Measurements from ENCODE around the gene CLEC2L.

- TF ChIP-seq CTCF (conservative IDR thresholded peaks at IDR 0.05; ENCODE audit: low read depth in 2 of 2) (no peak), EZH2phosphoT487 (IDR thresholded peaks at IDR 0.05; ENCODE audit: unreplicated experiment) (no peak), EZH2 (IDR thresholded peaks at IDR 0.05; ENCODE audit: low read depth, unreplicated experiment) (no peak), CREB1 (CRISPR knock-in tag; IDR thresholded peaks at IDR 0.05; ENCODE audit: low read depth) (no peak), POLR2AphosphoS5 (IDR thresholded peaks at IDR 0.05; ENCODE audit: low read depth) (no peak), ZNF114 (CRISPR knock-in tag; IDR thresholded peaks at IDR 0.05) (no peak), JUNB (IDR thresholded peaks at IDR 0.05; ENCODE audit: unreplicated experiment) (no peak)
Observed at GRCh38 chr7:139509535-139509934, 13.9 kb upstream of the CLEC2L start.

All from GM23338 (cell line).